CD8-positive, alpha-beta memory T cell (primary cell): Measurements from ENCODE around the gene ANKHD1. TPM values are rescaled to one million over a fixed set of nuclear protein-coding genes. Genes with fewer than 3 reads are reported as not detected.
"Not testable (repeated sequence)": the region's sequence is repeated elsewhere in the genome, so short reads cannot be mapped to it uniquely, and the experiment has no call there.

Experiments used
- CTCF ChIA-PET: fragments of 350-600 bp; sonication (Branson Sonifier 250); formaldehyde crosslinking; loops from one replicate; lab custom pipeline; 2021; ENCODE audit warnings: antibody characterized with exemption; lab: Charles Lee
- POLR2A ChIA-PET: fragments of 350-600 bp; sonication (Branson Sonifier 250); formaldehyde crosslinking; loops from one replicate; lab custom pipeline; 2021; ENCODE audit warnings: antibody characterized with exemption; lab: Charles Lee
- DNase-seq, 5 donors: peaks; one replicate each; pipeline versions ENCODE4 v3.0.0 to v3.0.0-alpha.2; 2020 to 2022; ENCODE audit warnings: mixed read lengths in 1 of 5
- H3K27ac ChIP-seq: one replicate; pipeline ENCODE4 v1.7.0; 2013; ENCODE audit warnings: low read depth, mild to moderate bottlenecking, low read length, moderate library complexity
- H3K27me3 ChIP-seq: 2 replicates; pipeline ENCODE4 v1.7.0; 2013; ENCODE audit warnings: low read length, mild to moderate bottlenecking; ENCODE audit not compliant: insufficient read depth, poor library complexity, severe bottlenecking
- H3K36me3 ChIP-seq: 2 replicates; pipeline ENCODE4 v1.7.0; 2013; ENCODE audit warnings: mild to moderate bottlenecking, low read length, moderate library complexity; ENCODE audit not compliant: insufficient read depth
- H3K4me1 ChIP-seq: 2 replicates; pipeline ENCODE4 v1.7.0; 2013; ENCODE audit warnings: mild to moderate bottlenecking, low read length, moderate library complexity; ENCODE audit not compliant: insufficient read depth
- H3K4me3 ChIP-seq: 2 replicates; pipeline ENCODE4 v1.7.0; 2013; ENCODE audit warnings: mild to moderate bottlenecking, low read length
- H3K9me3 ChIP-seq: 2 replicates; pipeline ENCODE4 v1.7.0; 2013; ENCODE audit warnings: mild to moderate bottlenecking, low read length
- H3K27ac Mint-ChIP-seq, 8 donors: one replicate each; pipeline ENCODE4 v1.8.0; 2020 to 2021; ENCODE audit warnings: mixed read lengths in 8 of 8, mild to moderate bottlenecking in 6 of 8, inconsistent platforms in 3 of 8, moderate library complexity in 3 of 8
- H3K27me3 Mint-ChIP-seq, 2 donors: one replicate each; pipeline ENCODE4 v1.8.0; 2020 to 2021; ENCODE audit warnings: mixed read lengths in 2 of 2, mild to moderate bottlenecking in 1 of 2, moderate library complexity in 1 of 2
- H3K36me3 Mint-ChIP-seq, 3 donors: one replicate each; pipeline ENCODE4 v1.8.0; 2020 to 2021; ENCODE audit warnings: mixed read lengths in 3 of 3, inconsistent platforms in 1 of 3, mild to moderate bottlenecking in 1 of 3
- H3K4me1 Mint-ChIP-seq, 3 donors: one replicate each; pipeline ENCODE4 v1.8.0; 2020 to 2021; ENCODE audit warnings: mixed read lengths in 3 of 3, inconsistent platforms in 1 of 3, mild to moderate bottlenecking in 1 of 3
- H3K4me3 Mint-ChIP-seq, 7 donors: one replicate each; pipeline ENCODE4 v1.8.0; 2020 to 2021; ENCODE audit warnings: mixed read lengths in 7 of 7, mild to moderate bottlenecking in 6 of 7, moderate library complexity in 4 of 7, inconsistent platforms in 2 of 7
- H3K9me3 Mint-ChIP-seq, 5 donors: one replicate each; pipeline ENCODE4 v1.8.0; 2020 to 2022; ENCODE audit warnings: mixed read lengths in 5 of 5, mild to moderate bottlenecking in 3 of 5, moderate library complexity in 2 of 5, inconsistent platforms in 1 of 5
- polyA plus RNA-seq: library from polyadenylated mRNA; unstranded; fragments of 300-500 nt; fragmentation: Illumina TruSeq; gene quantifications from one replicate; pipeline ENCODE4 v1.2.3, GENCODE V29; 2021
- total RNA-seq, 2 experiments: library from RNA; stranded (reverse); gene quantifications; one replicate each; pipeline ENCODE4 v1.2.3, GENCODE V29; 2021

ANKHD1 gene
- total and polyA plus RNA-seq, 3 experiments from 2014 or later, result 88.6 to 107 (median 100) TPM

- Histone ChIP-seq H3K27ac (no peak overlapping the region), H3K36me3 (no peaks in the 10 kb centered on the region), H3K9me3 (no peaks in the 10 kb centered on the region), H3K4me1 (peaks cover 12% of the 10 kb centered on the region), H3K4me3 (no peak overlapping the region), H3K27me3 (no peaks in the 10 kb centered on the region)
- Mint-ChIP-seq H3K27me3 (no peaks in the 10 kb centered on the region), H3K4me3 (no peak overlapping the region), H3K9me3 (no peaks in the 10 kb centered on the region), H3K27ac (peak overlapping the region in 1 of 8 donors; percentile 65), H3K4me1 (peaks cover 0 to 13% (median 10%) of the 10 kb centered on the region in 3 donors), H3K36me3 (peaks cover 0 to 17% (median 4%) of the 10 kb centered on the region in 3 donors)
- ChIA-PET CTCF (no interaction called here), POLR2A (no interaction called here)
- no peak for DNase-seq
Observed at GRCh38 chr5:140574165-140574564, 172.5 kb downstream of the ANKHD1 start.

- Histone ChIP-seq H3K9me3 (no peaks in the 10 kb centered on the region), H3K36me3 (no peaks in the 10 kb centered on the region), H3K4me3 (no peak overlapping the region), H3K4me1 (peaks cover under 1% of the 10 kb centered on the region), H3K27me3 (no peaks in the 10 kb centered on the region), H3K27ac (no peak overlapping the region)
- peaks cover 0 to 1% (median under 1%) of the 10 kb centered on the region in 3 donors for H3K4me1 Mint-ChIP-seq
- H3K9me3 Mint-ChIP-seq, result no peaks in the 10 kb centered on the region
- POLR2A ChIA-PET, result no interaction called here
- CTCF ChIA-PET, result no interaction called here
- no peak overlapping the region for H3K4me3 Mint-ChIP-seq
- peak overlapping the region in 1 of 8 donors; percentile 12 for H3K27ac Mint-ChIP-seq
- H3K27me3 Mint-ChIP-seq, result peaks cover 0 to 2% of the 10 kb centered on the region in 2 donors
- peaks cover 0 to 12% (median 3%) of the 10 kb centered on the region in 3 donors for H3K36me3 Mint-ChIP-seq
- DNase-seq, result no peak
Observed at GRCh38 chr5:140575309-140575708, 173.7 kb downstream of the ANKHD1 start.

- Mint-ChIP-seq H3K27ac (no peak overlapping the region), H3K4me3 (no peak overlapping the region), H3K27me3 (peaks cover 1 to 3% of the 10 kb centered on the region in 2 donors), H3K4me1 (no peaks in the 10 kb centered on the region), H3K9me3 (no peaks in the 10 kb centered on the region), H3K36me3 (peaks cover 3 to 8% (median 3%) of the 10 kb centered on the region in 3 donors)
- Histone ChIP-seq H3K9me3 (no peaks in the 10 kb centered on the region), H3K4me3 (no peak overlapping the region), H3K36me3 (no peaks in the 10 kb centered on the region), H3K27me3 (no peaks in the 10 kb centered on the region), H3K27ac (no peak overlapping the region), H3K4me1 (no peaks in the 10 kb centered on the region)
- DNase-seq, result no peak
- ChIA-PET POLR2A (no interaction called here), CTCF (interaction anchor here (1.0 kb wide), 1 partner anchor 46 kb away, joined by 3 read pairs; no protein-coding TSS in a partner anchor)
Observed at GRCh38 chr5:140576776-140577201, 175.2 kb downstream of the ANKHD1 start.

- H3K4me3 ChIP-seq, DNase-seq, H3K4me1 ChIP-seq, H3K9me3 ChIP-seq, H3K36me3 ChIP-seq, H3K4me3 Mint-ChIP-seq, POLR2A ChIA-PET, CTCF ChIA-PET, H3K27me3 ChIP-seq, H3K4me1 Mint-ChIP-seq, H3K9me3 Mint-ChIP-seq, H3K27ac Mint-ChIP-seq, H3K27ac ChIP-seq: not testable (repeated sequence)
- peaks cover 6 to 14% of the 10 kb centered on the region in 2 donors for H3K27me3 Mint-ChIP-seq
- H3K36me3 Mint-ChIP-seq, result peaks cover 0 to 21% (median 0%) of the 10 kb centered on the region in 3 donors
Observed at GRCh38 chr5:140579188-140579747, 177.6 kb downstream of the ANKHD1 start.

GRCh38 chr5:140587495-140587894, 185.9 kb downstream of the ANKHD1 start:
- Histone ChIP-seq H3K4me1 (no peaks in the 10 kb centered on the region), H3K4me3 (no peak overlapping the region), H3K36me3 (no peaks in the 10 kb centered on the region), H3K9me3 (no peaks in the 10 kb centered on the region), H3K27ac (no peak overlapping the region), H3K27me3 (no peaks in the 10 kb centered on the region)
- POLR2A ChIA-PET, result no interaction called here
- Mint-ChIP-seq H3K36me3 (peaks cover 0 to 13% (median 0%) of the 10 kb centered on the region in 3 donors), H3K9me3 (peaks cover 0 to 5% (median 2%) of the 10 kb centered on the region in 5 donors), H3K27ac (no peak overlapping the region), H3K4me3 (no peak overlapping the region), H3K4me1 (no peaks in the 10 kb centered on the region), H3K27me3 (peaks cover 3 to 12% of the 10 kb centered on the region in 2 donors)
- CTCF ChIA-PET, result no interaction called here
- DNase-seq, result no peak

GRCh38 chr5:140588311-140589070, 186.9 kb downstream of the ANKHD1 start:
- Mint-ChIP-seq H3K4me3 (no peak overlapping the region), H3K36me3 (peaks cover 0 to 6% (median 0%) of the 10 kb centered on the region in 3 donors), H3K27me3 (peaks cover under 1 to 6% of the 10 kb centered on the region in 2 donors), H3K4me1 (no peaks in the 10 kb centered on the region), H3K9me3 (no peaks in the 10 kb centered on the region), H3K27ac (no peak overlapping the region)
- Histone ChIP-seq H3K27ac (no peak overlapping the region), H3K4me3 (no peak overlapping the region), H3K4me1 (no peaks in the 10 kb centered on the region), H3K27me3 (no peaks in the 10 kb centered on the region), H3K9me3 (no peaks in the 10 kb centered on the region), H3K36me3 (no peaks in the 10 kb centered on the region)
- DNase-seq, result no peak
- POLR2A ChIA-PET, result no interaction called here
- CTCF ChIA-PET, result interaction anchor here (1.0 kb wide), 1 partner anchor 46 kb away, joined by 3 read pairs; no protein-coding TSS in a partner anchor

Other genes starting within 250 kb of the ANKHD1 start
- 10 to 100 TPM; 13.9 to 17.3 TPM for gene CYSTM1, start 226.6 kb upstream of the ANKHD1 start, total RNA-seq
- 11.1 TPM for gene CYSTM1, start 226.6 kb upstream of the ANKHD1 start, polyA plus RNA-seq
- 10 to 100 TPM; 71.2 to 73.2 TPM for gene PFDN1, start 98.7 kb upstream of the ANKHD1 start, total RNA-seq
- 115 TPM for gene PFDN1, start 98.7 kb upstream of the ANKHD1 start, polyA plus RNA-seq
- 1 to 10 TPM; 2.1 TPM for gene HBEGF, start 55.2 kb upstream of the ANKHD1 start, total RNA-seq
- gene HBEGF, start 55.2 kb upstream of the ANKHD1 start, polyA plus RNA-seq, result not detected
- gene SLC4A9, start 41.6 kb upstream of the ANKHD1 start, total RNA-seq, result not detected
- gene SLC4A9, start 41.6 kb upstream of the ANKHD1 start, polyA plus RNA-seq, result not detected
- 10 to 100 TPM; 11.1 to 11.9 TPM for gene EIF4EBP3, start 145.8 kb downstream of the ANKHD1 start, total RNA-seq
- gene EIF4EBP3, start 145.8 kb downstream of the ANKHD1 start, polyA plus RNA-seq, result 22.2 TPM
- 10 to 100 TPM; 59.6 to 60.7 TPM for gene SRA1, start 155.6 kb downstream of the ANKHD1 start, total RNA-seq
- 36.1 TPM for gene SRA1, start 155.6 kb downstream of the ANKHD1 start, polyA plus RNA-seq
- 10 to 100 TPM; 14.1 to 17.0 TPM for gene APBB3, start 162.8 kb downstream of the ANKHD1 start, total RNA-seq
- gene APBB3, start 162.8 kb downstream of the ANKHD1 start, polyA plus RNA-seq, result 3.5 TPM
- gene SLC35A4, start 163.0 kb downstream of the ANKHD1 start, total RNA-seq, result 100 to 1,000 TPM; 120 to 126 TPM
- 105 TPM for gene SLC35A4, start 163.0 kb downstream of the ANKHD1 start, polyA plus RNA-seq
- gene CD14, start 231.3 kb downstream of the ANKHD1 start, total RNA-seq, result 1 to 10 TPM; 3.1 to 3.3 TPM
- 0.43 TPM for gene CD14, start 231.3 kb downstream of the ANKHD1 start, polyA plus RNA-seq
- gene TMCO6, start 237.6 kb downstream of the ANKHD1 start, total RNA-seq, result 10 to 100 TPM; 23.9 to 24.4 TPM
- gene TMCO6, start 237.6 kb downstream of the ANKHD1 start, polyA plus RNA-seq, result 15.4 TPM
- 10 to 100 TPM; 77.5 to 81.7 TPM for gene NDUFA2, start 245.8 kb downstream of the ANKHD1 start, total RNA-seq
- 146 TPM for gene NDUFA2, start 245.8 kb downstream of the ANKHD1 start, polyA plus RNA-seq
- 100 to 1,000 TPM in 1 of 2 experiments, 10 to 100 TPM in 1; 96.3 to 104 TPM for gene IK, start 246.0 kb downstream of the ANKHD1 start, total RNA-seq
- gene IK, start 246.0 kb downstream of the ANKHD1 start, polyA plus RNA-seq, result 193 TPM